Stimulated activated naive CD8-positive, alpha-beta T cell treated with anti-CD3 and anti-CD28 coated beads, Interleukin-15, Interleukin-2, amounts not matched to agents 100 ng/mL and 50 ng/mL, for 24 hours (primary cell): ENCODE results near the gene NFIB.

ENCODE experiments used
- H3K27ac Mint-ChIP-seq: one replicate; pipeline ENCODE4 v1.8.0; 2021; ENCODE audit warnings: mild to moderate bottlenecking, mixed read lengths
- H3K27me3 Mint-ChIP-seq: one replicate; pipeline ENCODE4 v1.8.0; 2021; ENCODE audit warnings: mixed read lengths
- H3K36me3 Mint-ChIP-seq: one replicate; pipeline ENCODE4 v1.8.0; 2021; ENCODE audit warnings: low read depth, mixed read lengths
- H3K4me1 Mint-ChIP-seq: one replicate; pipeline ENCODE4 v1.8.0; 2021; ENCODE audit warnings: low read depth, mixed read lengths
- H3K4me3 Mint-ChIP-seq: one replicate; pipeline ENCODE4 v1.8.0; 2021; ENCODE audit warnings: mild to moderate bottlenecking, mixed read lengths
- H3K9me3 Mint-ChIP-seq: one replicate; pipeline ENCODE4 v1.8.0; 2021; ENCODE audit warnings: mixed read lengths

NFIB gene

DNA sequence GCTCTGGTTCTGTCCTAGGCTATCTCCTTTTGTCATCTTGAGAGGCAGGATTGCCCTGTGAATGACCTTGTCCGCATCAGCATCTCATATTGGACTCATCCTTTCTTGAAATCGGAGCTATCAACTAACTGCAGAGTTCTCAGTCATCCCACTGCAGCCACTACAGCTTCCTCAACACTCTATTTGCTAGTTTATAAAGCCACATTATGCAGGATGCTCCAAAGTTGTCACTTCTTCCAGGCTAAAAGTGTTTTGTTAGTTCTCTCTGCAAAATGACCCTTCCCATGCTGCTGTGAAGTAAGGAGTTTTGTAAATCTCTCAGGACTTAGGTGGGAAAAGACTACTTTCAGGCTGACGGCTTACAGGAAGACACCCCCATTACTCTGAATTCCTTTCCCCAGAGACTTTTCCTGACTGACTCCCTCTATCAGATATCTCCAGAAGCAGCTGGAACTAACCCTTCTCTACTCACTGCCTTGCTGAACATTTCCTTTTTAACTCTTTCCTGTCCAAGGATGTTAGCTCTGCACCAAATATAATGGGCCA lies 257.6 kb downstream of the NFIB start:
- H3K4me1 Mint-ChIP-seq = no peaks in the 10 kb centered on the region
- no peaks in the 10 kb centered on the region for H3K36me3 Mint-ChIP-seq
- no peak overlapping the region for H3K4me3 Mint-ChIP-seq
- no peaks in the 10 kb centered on the region for H3K27me3 Mint-ChIP-seq
- H3K27ac Mint-ChIP-seq = no peak overlapping the region
- peaks cover 4% of the 10 kb centered on the region for H3K9me3 Mint-ChIP-seq

DNA sequence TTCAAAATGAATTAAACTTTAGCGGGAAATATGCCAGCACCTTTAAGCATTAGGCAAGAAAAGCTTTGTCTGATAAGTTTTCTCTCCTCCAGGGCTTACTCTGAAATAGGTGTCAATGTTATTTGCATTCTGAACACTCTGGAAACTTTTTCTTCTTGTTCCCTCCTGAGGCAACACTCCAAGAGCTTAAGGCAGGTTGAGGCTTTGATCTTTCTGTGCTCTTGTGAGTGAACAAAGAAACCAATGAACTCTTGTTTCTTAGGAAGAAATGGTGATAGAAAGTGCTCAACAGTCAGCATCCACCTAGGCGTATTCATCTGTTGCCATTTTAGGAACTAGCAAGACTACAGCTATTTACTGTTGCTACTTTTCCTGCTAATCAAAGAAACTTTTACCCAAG lies 259.8 kb downstream of the NFIB start:
- Mint-ChIP-seq H3K27me3 (no peaks in the 10 kb centered on the region), H3K4me3 (no peak overlapping the region), H3K4me1 (no peaks in the 10 kb centered on the region), H3K27ac (no peak overlapping the region), H3K36me3 (no peaks in the 10 kb centered on the region), H3K9me3 (peaks cover 4% of the 10 kb centered on the region)

DNA sequence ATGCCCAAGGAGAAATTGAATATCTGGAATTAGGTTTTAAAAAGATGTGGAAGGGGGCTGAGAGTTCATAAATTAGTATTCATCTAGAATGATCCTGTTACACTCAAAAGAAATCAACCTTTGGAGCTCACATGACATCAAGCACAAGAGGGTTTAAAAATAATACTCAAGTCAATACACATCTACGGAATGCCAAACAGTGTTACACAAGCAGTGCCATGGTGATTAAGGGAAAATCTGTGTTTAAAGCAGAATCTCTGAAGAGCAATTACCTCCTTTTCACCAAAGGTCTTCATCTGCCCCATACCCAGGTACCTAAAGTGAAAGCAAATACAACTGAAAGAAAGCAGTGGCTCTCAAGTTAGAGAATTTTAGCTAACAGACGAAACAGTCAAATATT lies 261.6 kb downstream of the NFIB start:
- no peaks in the 10 kb centered on the region for H3K36me3 Mint-ChIP-seq
- H3K4me3 Mint-ChIP-seq = no peak overlapping the region
- no peak overlapping the region for H3K27ac Mint-ChIP-seq
- no peaks in the 10 kb centered on the region for H3K4me1 Mint-ChIP-seq
- H3K9me3 Mint-ChIP-seq = peaks cover under 1% of the 10 kb centered on the region
- H3K27me3 Mint-ChIP-seq = no peaks in the 10 kb centered on the region

DNA sequence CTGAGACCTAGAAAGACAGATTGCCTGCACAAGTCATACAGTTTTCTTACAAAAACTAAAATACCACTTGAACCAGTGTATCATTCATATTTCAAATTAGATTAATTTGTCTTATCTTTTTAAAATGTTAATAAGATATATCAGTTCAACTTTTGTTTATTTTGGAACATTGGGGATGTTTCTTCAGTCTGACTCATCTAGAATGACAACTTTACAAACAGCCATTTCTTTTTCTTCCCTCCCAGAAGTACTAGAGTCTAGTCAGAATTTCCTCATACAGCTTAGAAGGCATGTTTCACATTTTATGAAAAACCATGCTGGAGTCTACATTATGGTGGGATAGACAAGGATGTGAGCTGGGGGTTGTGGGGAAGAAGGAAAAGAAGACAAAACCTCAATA lies 262.5 kb downstream of the NFIB start:
- Mint-ChIP-seq H3K4me3 (no peak overlapping the region), H3K9me3 (no peaks in the 10 kb centered on the region), H3K27ac (no peak overlapping the region), H3K4me1 (no peaks in the 10 kb centered on the region), H3K27me3 (no peaks in the 10 kb centered on the region), H3K36me3 (no peaks in the 10 kb centered on the region)

DNA sequence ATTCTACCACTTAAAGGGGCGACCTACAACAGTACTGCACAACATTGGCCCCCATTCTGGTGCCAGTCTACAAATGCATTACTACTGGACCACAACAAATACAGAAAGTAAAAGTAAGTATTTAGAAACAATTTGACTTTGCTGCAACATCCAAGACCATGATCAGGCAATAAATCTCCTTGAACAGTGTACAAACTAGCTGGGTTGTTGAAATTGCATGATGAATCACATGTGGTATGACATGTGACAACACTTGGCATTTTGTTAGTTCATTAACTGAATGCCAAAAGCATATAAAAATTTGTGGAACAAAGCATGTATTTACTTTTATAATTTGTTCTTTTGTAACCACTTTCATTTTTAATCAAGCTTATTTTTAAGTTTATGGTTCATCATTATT lies 270.5 kb downstream of the NFIB start:
- H3K9me3 Mint-ChIP-seq = no peaks in the 10 kb centered on the region
- no peaks in the 10 kb centered on the region for H3K36me3 Mint-ChIP-seq
- H3K27ac Mint-ChIP-seq = no peak overlapping the region
- no peaks in the 10 kb centered on the region for H3K27me3 Mint-ChIP-seq
- no peaks in the 10 kb centered on the region for H3K4me1 Mint-ChIP-seq
- H3K4me3 Mint-ChIP-seq = no peak overlapping the region

DNA sequence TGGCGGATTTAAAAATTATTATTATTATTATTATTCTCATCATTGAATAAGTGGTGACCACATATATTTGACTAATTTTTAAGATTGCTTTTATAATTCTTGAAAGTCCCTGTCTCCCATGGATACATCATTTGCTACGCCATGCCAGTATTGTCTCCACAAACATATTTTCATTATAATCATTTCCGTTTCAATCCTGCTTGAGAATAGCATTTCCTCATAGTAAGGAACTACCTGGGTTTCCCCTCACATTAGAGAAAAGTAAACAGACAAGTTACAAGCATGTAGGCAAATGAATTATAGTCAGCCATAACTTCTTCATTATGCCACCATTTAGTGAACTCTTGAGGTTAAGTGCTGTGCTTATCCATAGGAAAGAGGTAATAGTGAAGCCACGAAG lies 276.6 kb downstream of the NFIB start:
- H3K36me3 Mint-ChIP-seq = no peaks in the 10 kb centered on the region

DNA sequence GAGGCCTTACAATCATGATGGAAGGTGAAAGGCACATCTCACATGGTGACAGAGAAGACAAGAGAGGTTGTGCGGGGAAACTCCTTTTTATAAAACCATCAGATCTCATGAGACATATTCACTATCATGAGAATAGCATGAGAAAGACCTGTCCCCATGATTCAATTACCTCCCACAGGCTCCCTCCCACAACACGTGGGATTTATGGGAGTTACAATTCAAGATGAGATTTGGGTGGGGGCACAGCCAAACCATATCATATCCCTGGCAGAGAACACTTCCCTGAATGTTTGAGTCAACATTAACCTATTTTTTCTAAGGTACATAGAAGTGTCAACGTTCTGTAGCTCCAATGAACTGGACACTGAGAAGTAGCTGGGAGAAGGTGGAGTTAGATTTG lies 280.9 kb downstream of the NFIB start:
- Mint-ChIP-seq H3K9me3 (no peaks in the 10 kb centered on the region), H3K4me3 (no peak overlapping the region), H3K36me3 (no peaks in the 10 kb centered on the region), H3K27ac (no peak overlapping the region), H3K4me1 (no peaks in the 10 kb centered on the region), H3K27me3 (no peaks in the 10 kb centered on the region)

More for the DNA sequence above, 276.6 kb downstream of the NFIB start:
- no peaks in the 10 kb centered on the region for H3K27me3 Mint-ChIP-seq
- H3K27ac Mint-ChIP-seq = no peak overlapping the region
- no peaks in the 10 kb centered on the region for H3K9me3 Mint-ChIP-seq
- H3K4me3 Mint-ChIP-seq = no peak overlapping the region
- H3K4me1 Mint-ChIP-seq = no peaks in the 10 kb centered on the region
